Inflammatory macrophage treated with lipopolysaccharide for 4 hours (primary cell): ENCODE results near the gene C1orf167.

Experiments used
- DNase-seq: peaks from one replicate; pipeline ENCODE4 v3.0.0-alpha.2; 2020

Gene C1orf167

DNA sequence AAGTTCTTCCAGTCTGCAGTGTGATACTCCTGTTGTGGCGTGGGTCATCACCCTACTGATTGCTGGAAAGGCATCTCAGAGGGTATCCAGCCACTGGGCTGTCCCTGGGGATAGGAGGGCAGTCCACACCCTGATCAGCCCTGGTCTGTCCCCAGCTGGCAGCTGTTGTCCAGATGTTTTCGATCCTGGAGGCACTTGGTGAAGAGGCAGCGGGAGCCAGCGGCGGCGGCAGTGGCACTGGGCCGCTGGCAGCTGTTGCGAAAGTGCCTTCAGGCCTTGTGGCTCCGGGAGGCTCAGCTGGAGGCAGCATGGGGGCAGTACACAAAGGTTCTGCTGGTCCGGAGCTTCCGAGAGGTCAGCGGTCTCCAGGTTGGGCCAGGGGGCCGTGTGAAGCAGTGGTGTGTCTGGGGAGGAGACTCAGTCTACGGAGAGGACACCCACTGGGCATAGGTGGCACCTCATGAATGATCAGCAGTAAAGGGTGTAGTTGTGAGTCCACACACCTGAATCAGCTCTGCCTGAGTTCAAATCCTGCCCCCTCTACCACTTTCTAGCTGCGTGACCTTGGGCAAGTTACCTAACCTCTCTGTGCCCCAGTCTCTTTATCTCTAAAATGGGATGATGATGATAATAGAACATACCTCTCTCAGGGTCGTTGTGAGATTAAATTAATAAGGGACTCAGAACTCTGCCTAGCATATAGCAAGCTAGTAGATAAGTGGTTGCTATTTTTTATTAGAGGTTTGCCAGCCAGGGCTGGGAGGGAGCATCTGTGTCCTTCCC, 6.1 kb downstream of the C1orf167 start:
- no peak for DNase-seq

DNA sequence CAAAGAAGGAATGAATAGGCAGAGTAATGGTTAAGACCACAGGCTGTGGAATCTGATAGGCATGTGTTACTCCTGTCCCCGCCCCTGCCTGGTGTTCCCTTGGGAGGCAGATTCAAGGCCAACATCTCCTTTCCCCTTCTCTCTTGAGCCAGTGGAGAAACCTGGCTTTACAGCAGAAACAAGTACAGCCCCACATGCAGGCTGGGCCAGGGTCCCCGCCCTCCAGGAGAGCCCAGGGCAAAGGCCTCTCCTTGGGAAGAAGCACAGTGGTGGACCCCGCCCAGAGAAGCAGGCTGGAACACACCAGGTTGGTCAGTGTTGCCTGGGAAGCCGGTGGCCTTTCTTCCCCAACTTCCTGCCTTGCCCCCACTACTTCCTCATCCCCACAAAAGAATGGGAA, 6.8 kb downstream of the C1orf167 start:
- DNase-seq = no peak

DNA sequence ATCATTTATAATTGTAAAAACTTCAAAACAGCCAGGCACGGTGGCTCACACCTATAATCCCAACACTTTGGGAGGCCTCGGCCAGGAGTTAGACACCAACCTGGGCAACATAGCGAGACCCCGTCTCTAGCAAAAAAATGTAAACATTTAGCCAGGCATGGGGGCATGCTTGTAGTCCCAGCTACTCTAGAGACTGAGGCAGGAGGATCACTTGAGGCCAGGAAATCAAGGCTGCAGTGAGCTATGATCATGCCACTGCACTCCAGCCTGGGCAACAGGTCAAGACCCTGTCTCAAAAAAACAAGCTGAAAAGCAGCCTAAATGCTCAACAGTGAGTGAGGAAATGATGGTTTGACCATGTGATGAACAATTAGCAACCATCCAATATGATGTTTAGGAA, 7.3 kb downstream of the C1orf167 start:
- DNase-seq = no peak

DNA sequence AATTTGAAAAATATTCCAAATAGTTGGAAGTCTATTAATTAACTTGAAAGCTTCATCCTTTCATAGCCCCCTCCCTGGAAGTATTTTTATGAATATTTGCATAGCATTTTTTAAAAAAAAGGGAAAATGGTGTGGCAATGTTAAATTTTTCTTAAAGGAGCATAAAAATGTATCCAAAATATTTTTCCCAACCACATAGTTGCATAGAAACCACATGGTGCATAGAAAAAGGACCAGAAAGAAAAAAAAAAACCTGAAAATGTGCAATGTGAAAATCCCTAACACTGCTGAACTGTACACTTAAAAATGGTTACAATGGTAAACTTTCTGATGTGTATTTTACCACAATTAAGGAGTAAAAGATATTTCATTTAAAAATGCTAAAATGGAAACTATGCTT, 8.0 kb downstream of the C1orf167 start:
- no peak for DNase-seq

DNA sequence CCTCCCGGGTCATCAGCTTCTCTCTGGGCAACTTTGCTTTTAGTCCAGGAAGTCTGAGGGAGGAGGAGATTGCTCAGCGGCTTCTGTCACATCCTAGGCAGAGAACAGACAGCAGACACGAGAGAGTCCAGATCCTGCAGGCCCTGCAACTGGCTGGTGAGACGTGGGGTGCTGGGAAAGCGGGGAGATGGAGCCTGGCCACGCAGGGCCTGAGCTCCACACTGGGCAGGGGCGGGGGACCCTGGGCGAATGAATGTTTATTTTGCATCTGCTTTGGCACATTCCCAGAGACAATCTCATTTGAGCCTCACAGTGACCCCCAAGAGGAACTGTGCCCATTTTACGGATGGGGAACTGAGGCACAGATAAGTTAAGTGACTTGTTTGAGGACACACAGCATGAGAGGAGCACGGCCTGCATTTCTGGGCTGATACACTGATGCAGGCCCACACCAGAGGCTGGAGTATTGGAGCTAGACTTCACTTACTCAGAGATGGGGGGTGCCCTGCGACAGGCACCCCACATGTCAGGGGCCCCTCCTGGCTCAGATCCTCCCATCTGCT, 9.6 kb downstream of the C1orf167 start:
- DNase-seq = no peak

DNA sequence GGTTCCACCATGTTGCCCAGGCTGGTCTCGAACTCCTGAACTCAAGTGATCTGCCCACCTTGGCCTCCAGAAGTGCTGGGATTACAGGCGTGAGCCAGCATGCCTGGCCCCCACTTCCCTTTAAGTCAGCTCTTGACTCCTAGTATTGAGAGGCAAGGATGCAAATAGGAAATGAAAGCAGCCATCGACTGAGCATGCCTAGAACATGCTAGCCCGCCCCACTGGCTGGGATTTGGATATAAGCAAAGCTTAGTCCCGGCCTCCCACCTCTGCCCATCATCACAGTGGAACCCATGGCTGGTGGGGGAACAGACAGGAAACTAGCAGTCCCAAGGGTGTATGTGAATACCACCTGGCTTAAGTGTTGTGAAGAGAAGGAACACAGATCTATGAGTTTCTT, 10.5 kb downstream of the C1orf167 start:
- DNase-seq = peak; percentile 50

DNA sequence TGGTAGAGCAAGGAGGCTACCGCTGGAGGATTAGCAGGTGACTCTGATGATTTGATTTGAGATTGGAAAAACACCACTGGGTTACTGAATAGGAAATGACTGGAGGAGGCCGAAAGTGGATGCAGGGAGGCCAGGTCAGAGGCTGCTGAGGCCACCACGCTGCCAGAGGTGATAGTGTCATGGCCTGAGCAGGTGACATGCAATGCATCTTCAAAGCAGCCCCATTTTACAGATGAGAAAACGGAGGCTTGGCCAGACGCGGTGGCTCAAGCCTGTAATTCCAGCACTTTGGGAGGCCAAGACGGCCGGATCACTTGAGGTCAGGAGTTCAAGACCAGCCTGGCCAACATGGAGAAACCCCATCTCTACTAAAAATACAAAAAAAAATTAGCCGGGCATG, 12.8 kb downstream of the C1orf167 start:
- no peak for DNase-seq

DNA sequence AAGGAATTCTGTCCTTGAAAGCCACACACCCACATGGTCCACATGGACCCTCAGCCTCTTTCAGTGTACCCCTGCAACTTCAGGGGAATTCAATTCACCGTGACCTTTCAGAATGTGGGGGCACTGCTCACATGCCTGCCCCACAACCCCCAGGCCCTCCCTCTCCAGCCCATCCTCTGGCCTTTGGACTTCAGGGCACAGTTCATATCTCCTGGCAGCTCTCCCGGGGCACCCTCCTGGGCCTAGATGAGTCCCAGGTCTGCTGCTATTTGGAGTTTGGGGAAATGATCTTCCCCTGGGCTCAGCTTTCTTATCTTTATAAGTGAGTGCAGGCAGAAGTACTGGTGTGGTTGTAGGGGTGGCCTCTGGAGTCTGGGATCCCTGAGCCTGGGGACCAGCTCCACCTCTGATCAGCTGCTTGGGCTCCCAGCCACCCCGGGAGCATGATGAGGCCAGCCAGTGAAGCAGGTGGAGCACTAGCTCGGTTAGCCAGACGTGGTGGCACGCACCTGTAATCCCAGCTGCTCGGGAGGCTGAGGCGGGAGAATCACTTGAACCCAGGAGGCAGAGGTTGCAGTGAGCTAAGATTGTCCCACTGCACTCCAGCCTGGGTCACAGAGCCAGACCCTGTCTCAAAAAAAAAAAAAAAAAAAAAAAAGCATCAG, 15.8 kb downstream of the C1orf167 start:
- DNase-seq = no peak

DNA sequence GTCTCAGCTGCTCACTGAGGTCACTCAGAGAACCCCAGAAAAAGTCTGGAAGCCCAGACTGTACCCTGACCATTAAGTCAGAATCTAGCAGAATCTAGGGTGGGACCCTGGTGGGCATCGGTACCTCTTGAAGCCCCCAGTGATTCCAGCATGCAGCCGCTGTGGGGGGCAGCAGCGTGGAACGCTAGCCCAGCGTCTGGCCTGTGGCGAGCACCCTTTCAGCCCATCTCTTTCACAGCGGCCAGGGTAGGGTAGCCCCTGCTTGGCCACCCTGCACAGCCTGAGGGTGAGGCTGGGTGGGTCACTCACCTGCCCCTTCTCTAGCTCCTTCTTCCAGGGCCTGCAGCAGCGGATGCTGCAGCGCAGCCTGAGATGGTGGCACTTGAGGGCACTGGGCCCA, 16.3 kb downstream of the C1orf167 start:
- no peak for DNase-seq

DNA sequence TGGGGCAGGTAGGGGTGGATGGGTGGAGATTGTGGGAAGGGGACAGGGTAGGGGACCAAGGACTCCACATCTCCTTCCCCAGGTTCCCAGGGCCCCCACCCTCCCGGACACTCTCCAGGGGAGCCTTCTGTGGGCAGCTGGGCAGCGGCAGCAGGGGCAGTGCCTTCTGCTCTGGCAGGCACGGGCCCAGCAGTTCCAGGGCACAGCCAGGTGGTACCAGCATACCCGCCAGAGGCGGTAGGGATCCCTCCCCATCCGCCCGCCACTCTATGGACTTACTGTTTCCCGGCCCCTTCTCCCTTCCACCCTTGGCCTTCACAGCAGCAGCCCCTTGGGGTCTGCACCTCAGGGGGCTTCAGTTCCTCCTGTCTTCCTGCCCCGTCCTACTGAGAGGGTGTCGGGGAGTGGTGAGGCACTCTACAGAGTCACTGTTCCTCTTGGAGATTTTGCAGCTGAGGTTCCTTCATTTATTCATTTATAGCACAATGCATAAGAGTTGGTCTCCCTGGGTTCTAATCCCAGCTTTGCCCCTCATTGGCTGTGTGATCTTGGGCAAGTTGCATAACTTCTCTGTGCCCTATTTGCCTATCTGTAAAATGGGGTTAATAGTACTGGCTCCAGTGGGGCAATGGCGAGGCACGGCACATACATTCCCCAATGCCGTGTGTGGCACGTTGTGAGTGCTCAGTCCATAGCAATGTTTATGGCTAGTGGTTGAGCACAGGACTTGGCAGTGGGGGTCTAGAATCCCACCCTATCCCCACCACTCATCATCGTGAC, 17.0 kb downstream of the C1orf167 start:
- no peak for DNase-seq

DNA sequence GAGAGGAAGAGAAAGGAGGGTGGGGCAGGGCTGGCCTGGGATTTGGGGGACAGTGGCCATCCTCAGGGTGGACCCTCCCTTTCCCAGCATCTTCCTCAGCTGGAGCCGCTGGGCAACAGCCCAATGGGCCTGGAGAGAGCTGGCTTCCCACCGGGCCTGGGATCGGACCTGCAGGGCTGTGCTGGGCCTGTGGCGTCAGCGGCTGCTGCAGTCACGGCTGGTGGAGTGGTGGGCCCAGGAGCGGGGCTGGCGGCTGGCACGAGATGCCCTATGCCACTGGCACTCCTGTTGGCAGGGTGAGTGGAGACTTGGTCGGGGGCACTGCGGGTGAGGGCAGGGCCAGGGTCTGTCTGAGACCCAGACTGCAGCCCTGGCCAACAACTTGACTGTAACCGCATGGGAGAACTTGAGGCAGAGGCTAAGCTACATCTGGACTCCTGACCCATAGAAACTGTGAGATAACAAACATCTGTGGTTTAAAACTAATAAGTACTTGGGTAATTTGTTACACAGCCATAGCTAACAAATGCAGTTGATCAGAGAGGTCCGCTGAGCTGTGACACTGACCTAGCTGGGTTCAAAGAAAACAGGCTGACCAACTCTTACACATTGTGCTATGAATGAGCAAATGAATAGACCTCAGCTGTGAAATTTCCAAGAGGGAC, 17.9 kb downstream of the C1orf167 start:
- no peak for DNase-seq

DNA sequence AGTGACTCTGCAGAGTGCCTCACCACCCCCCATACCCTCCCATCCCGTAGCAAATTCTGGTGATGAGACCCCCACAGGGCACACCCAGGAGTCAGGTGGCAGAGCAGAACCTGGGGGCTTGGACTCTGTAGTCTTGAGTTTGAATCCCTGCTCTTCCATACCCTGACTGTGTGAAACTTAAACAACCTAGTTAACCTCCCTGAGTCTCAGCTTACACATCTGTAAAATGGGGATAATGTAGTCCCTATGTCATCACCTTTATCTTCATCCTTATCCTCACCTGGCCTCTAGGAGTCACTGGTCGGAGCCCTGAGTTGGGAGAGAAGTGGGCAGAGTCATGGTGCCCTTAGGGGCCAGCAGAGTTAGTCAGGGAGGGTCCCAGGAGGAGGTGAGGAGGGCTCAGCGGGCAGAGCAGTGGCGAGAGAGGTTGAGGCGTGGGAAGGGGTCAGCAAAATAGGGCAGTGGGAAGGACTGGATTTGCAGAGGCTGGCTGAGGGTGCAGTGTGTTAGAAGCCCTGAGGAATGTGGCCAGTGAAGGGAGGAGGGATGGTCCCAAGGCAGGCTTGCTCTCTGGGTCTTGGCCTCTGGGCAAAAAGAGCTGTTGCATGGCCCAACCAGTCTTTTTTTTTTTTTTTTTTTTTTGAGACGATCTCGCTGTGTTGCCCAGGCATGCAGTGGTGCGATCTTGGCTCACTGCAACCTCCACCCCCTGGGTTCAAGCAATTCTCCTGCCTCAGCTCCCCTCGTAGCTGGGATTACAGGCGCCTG, 18.6 kb downstream of the C1orf167 start:
- DNase-seq = no peak

DNA sequence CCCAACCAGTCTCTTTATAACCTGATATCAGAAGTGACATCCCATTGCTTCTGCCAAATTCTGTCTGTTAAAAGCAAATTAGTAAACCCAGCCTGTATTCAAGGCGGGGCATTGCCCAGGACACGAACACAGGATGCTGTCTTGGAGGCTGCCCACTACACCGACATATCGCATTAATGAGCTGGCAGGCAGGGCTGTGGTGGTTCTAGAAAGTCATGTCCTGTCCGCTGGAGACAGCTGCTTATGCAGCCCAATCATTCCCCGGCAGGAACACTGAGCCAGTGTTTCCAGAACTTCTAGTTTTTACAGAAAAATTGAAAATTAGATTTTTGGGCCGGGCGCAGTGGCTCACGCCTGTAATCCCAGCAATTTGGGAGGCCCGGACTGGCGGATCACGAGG, 19.3 kb downstream of the C1orf167 start:
- no peak for DNase-seq

DNA sequence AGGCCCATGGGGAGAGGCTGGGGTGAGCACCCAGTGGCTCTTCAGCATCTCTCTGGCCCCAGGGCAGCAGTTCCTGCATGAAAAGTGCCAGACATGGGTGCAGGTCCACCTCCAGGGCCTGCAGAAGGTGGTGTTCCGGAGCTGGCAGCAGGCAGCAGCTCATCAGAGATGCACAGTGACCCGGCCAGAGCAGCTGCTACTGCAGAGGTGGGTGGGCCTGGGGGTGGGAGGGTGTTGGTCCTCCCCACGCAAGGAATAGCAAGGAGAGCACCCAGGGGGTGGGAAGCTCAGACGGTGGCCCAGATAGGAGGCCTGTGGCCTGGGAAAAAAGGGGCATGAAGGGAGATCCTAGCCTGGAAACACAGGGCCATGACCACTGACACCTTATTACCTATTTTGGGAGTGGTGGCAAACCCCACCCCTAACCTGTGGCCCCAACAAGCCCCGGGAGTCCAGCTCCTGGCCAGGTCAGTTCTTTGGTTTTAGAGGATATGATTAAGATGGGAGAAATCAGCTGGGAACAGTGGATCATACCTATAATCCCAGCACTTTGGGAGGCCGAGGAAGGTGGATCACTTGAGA, 20.2 kb downstream of the C1orf167 start:
- no peak for DNase-seq

DNA sequence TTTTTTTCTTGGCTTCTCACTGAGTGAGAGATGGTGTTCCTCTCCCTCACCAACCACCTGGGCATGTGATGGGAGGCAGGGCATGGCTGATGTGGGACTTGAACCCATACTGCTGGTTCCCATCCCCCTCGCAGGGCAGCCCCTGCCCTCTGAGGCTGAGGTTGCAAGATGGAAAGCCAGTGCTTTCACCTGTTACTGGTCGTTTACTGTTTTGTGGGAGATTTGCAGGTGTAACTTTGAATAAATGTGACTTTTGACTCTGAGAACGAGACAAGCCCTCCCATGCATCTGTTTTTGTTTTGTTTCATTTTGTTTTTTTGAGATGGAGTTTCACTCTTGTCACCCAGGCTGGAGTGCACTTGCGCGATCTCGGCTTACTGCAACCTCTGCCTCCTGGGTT, 21.6 kb downstream of the C1orf167 start:
- DNase-seq = no peak

DNA sequence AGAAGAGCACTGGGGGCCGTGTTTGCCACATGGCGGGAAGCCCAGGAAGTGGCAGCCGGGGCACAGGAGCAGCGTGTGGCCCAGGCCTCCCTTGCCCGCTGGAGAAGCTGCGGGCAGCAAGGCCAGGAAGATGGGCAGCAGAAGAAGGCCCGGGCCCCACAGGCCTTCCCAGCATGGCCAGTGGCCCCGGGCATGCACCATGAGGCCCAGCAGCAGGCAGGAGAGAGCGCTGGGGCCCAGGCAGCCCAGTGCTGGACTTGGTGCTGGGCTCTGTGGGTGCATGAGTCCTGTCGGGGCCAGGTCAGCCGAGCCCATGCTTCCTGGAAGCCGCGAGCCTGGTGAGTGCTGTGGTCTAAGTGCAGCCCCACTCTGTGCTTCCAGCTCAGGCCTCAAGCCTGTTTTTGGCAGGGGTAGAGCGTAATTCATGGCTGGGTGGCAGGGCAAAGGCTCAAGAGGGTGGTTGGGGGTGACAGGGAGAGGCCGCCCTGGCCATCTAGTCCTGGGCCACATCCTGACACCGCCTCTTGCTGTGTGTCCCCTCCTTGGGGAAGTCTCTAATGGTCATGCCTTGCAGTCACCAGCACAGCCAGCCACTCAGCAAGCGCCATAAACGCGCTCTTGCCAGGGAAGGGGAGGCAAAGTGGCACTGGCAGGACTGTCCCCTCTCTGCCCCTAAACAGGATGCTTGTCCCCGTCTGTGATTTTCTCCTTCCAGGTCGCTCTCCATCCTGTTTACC, 22.4 kb downstream of the C1orf167 start:
- no peak for DNase-seq

DNA sequence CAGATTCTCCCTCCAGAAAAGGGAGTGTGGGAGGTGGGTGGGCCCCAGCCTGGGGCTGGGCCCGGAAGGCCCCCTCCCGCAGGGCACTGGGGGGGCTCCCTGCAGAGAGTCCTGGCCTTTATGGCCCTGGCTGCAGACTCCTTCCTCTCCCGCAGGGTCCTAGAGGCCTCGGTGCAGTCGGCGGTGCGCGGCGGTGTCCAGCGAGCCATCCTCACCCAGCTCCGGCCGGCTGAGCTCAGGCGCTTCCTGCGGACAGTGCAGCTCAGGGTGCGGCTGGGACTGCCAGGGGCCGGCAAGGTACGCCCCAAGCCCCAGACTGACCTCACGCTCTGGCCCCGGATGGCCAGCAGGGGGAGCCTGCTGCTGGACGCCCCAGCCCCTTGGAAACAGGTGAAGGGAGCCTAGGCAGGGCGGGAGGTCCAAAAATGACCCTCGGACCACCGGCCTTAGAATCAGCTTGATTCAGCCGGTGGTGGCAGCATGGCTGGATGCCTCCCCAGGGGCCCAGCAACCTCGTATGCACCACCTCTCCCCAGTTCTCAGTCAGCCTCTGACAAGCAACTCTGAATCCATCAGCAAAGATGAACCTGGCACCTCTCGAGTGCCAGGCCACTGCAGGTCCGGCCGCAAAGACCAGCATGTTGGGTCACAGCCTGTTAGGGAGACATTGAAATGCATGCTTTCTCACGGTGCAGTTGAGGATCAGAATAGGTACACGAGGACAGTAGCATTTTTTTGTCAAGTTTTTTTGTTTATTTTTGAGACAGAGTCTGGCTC, 23.2 kb downstream of the C1orf167 start:
- peak; percentile 46 for DNase-seq

DNA sequence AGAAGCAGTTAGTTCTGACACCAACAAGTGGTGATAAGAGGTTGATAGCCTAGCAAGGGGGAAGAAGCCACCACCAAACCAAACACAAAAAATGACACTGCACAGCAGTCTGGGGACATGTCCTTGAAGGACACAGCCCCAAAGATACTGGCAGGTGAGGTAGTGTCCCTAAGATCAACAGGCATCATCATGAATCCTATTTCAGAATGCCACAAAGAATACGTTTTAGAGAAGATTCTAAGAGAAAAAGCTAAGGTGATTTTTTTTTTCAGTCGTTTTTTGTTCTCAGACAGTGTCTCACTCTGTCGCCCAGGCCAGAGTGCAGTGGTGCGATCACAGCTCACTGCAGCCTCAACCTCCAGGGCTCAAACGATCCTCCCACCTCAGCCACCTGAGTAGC, 24.2 kb downstream of the C1orf167 start:
- DNase-seq = no peak

DNA sequence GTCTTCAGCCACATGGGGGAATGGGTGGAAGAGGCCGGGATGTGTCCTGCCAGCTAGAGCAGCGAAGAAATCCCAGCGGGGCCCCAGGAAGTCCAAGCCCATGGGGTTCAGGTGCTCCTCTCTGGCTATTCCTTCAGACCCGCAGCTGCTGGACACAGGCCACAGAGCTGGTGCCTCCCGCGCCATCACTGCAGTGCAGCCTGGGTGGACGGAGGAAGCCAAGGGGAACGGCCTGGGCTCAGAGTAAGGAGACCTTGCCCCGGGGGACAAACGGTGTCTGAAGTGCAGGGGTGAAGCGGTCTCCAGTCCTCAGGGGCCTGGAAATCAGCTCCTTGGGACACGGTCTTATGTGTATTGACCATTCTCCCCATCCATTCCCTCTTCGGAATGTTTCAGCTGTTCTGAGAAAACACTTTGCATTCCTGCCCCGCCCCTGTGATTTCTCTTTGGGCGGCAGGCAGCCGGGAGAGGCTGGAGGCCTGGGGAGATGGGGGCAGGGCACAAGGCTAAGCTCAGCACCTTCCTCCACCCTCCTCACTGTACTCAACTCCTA, 25.3 kb downstream of the C1orf167 start:
- no peak for DNase-seq
